ENCODE data around the gene FAM240B.

GRCh38 chr9:38746303-38746702 lies 26.4 kb upstream of the FAM240B start:
- TF ChIP-seq CTCF (conservative IDR thresholded peaks at IDR 0.05) (no peak), EZH2 (IDR thresholded peaks at IDR 0.05; ENCODE audit: low read depth) (no peak)
